Measurements from ENCODE around the gene NDUFS2.

DNA sequence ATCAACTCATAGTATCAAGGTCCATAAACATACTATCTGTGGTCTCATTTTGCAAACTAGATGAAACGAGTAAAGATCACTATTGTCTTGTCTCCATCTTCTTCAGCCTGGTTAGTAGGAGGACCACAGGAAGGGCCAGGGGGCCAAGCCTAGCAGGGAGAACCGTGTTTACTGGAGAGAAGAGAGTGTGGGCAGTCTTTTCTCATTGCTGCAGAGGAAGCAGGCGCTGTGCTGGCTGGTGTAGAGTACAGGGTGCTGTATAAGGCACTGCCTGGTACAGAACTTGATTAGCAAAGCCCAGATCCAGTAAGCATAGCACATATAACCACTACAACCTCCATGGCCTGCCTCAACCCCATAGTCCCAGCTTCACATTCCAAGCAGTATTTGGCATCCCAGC, 14.9 kb upstream of the NDUFS2 start:
- TF ChIP-seq, protein P1, sequence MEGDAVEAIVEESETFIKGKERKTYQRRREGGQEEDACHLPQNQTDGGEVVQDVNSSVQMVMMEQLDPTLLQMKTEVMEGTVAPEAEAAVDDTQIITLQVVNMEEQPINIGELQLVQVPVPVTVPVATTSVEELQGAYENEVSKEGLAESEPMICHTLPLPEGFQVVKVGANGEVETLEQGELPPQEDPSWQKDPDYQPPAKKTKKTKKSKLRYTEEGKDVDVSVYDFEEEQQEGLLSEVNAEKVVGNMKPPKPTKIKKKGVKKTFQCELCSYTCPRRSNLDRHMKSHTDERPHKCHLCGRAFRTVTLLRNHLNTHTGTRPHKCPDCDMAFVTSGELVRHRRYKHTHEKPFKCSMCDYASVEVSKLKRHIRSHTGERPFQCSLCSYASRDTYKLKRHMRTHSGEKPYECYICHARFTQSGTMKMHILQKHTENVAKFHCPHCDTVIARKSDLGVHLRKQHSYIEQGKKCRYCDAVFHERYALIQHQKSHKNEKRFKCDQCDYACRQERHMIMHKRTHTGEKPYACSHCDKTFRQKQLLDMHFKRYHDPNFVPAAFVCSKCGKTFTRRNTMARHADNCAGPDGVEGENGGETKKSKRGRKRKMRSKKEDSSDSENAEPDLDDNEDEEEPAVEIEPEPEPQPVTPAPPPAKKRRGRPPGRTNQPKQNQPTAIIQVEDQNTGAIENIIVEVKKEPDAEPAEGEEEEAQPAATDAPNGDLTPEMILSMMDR (conservative IDR thresholded peaks at IDR 0.05; ENCODE audit: low read depth, low read length), result no peak
- TF ChIP-seq EZH2 (IDR thresholded peaks at IDR 0.05; ENCODE audit: borderline replicate concordance, low read depth, low read length, poor library complexity, severe bottlenecking), result no peak

All from A673 (cell line).